DOHH2 (cell line): ENCODE data around the gene SPOCK1.

Experiments used
- H3F3A ChIP-seq: fragments of 200-600 bp; sonication (generic), shearing (Covaris generic); 2 replicates; pipeline ENCODE4 v1.6.0; 2016; ENCODE audit warnings: antibody characterized with exemption, mild to moderate bottlenecking; ENCODE audit not compliant: control insufficient read depth, insufficient read depth
- H3K27ac ChIP-seq: fragments of 200-600 bp; sonication (generic); 2 replicates; pipeline ENCODE4 v1.5.1; 2014; ENCODE audit warnings: low read depth, mild to moderate bottlenecking, low read length, moderate library complexity
- H3K27me3 ChIP-seq: fragments of 200-600 bp; sonication (generic); 2 replicates; pipeline ENCODE4 v1.6.1; 2014; ENCODE audit warnings: mild to moderate bottlenecking, low read length, mixed read lengths; ENCODE audit not compliant: control insufficient read depth
- H3K36me3 ChIP-seq: fragments of 200-600 bp; sonication (generic); 2 replicates; pipeline ENCODE4 v1.6.1; 2014; ENCODE audit warnings: mild to moderate bottlenecking, low read length, moderate library complexity, mixed read lengths; ENCODE audit not compliant: control insufficient read depth
- H3K4me1 ChIP-seq: fragments of 200-600 bp; sonication (generic); 2 replicates; pipeline ENCODE4 v1.6.1; 2014; ENCODE audit warnings: mild to moderate bottlenecking, low read length, mixed read lengths; ENCODE audit not compliant: control insufficient read depth
- H3K4me2 ChIP-seq: fragments of 200-600 bp; sonication (generic); 2 replicates; pipeline ENCODE4 v1.6.0; 2014; ENCODE audit warnings: mild to moderate bottlenecking, low read length, moderate library complexity
- H3K4me3 ChIP-seq: fragments of 200-600 bp; sonication (generic); 2 replicates; pipeline ENCODE4 v1.5.1; 2014; ENCODE audit warnings: mild to moderate bottlenecking, low read length, mixed read lengths
- H3K79me2 ChIP-seq: fragments of 200-600 bp; sonication (generic); 2 replicates; pipeline ENCODE4 v1.6.1; 2014; ENCODE audit warnings: mild to moderate bottlenecking, low read length, mixed read lengths; ENCODE audit not compliant: control insufficient read depth
- H3K9me2 ChIP-seq: fragments of 200-600 bp; sonication (generic); replicated peaks from 2 replicates; pipeline ENCODE4 v1.6.1; 2014; ENCODE audit warnings: mild to moderate bottlenecking, low read length, mixed read lengths; ENCODE audit not compliant: control insufficient read depth
- H3K9me3 ChIP-seq: fragments of 200-600 bp; sonication (generic); 2 replicates; pipeline ENCODE4 v1.6.1; 2014; ENCODE audit warnings: antibody characterized with exemption, low read length, mixed read lengths; ENCODE audit not compliant: control insufficient read depth, insufficient read depth
- H4K20me1 ChIP-seq: fragments of 200-600 bp; sonication (generic); 2 replicates; pipeline ENCODE4 v1.6.0; 2014; ENCODE audit warnings: low read depth, mild to moderate bottlenecking, antibody characterized with exemption, low read length, moderate library complexity; ENCODE audit not compliant: control insufficient read depth, insufficient read depth
- EZH2phosphoT487 ChIP-seq: fragments of 200-600 bp; sonication (generic); IDR thresholded peaks from 2 replicates; pipeline ENCODE4 v1.6.1; 2017; ENCODE audit warnings: borderline replicate concordance, mild to moderate bottlenecking, antibody characterized with exemption, low read length, moderate library complexity, mixed read lengths
- TF ChIP-seq, protein P1 (sequence below): fragments of 200-600 bp; sonication (generic); IDR thresholded peaks from one replicate; pipeline ENCODE4 v1.5.1; 2014; ENCODE audit warnings: antibody characterized with exemption, mild to moderate bottlenecking, low read depth, low read length; ENCODE audit not compliant: poor library complexity, severe bottlenecking

Gene SPOCK1

DNA sequence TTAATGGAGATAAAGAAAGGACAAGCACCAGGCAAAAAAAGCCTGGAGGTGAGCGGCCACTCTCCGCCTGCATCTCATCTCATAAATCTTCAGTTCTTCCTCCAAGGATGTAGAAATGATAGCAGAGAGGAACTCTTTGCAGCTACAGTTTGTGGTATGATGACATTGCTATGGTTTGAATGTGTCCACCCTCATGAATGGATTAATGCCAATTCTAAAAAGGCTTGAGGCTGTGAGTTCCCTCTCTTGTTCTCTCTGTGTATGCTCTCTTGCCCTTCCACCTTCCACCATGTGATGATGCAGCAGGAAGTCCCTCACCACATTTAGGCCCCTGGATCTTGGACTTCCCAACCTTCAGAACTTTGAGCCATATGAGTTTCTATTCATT, 126.4 kb downstream of the SPOCK1 start:
- H4K20me1 ChIP-seq: no peaks in the 10 kb centered on the region
- H3K79me2 ChIP-seq: no peaks in the 10 kb centered on the region
- no peak overlapping the region for H3K4me2 ChIP-seq
- TF ChIP-seq, protein P1, sequence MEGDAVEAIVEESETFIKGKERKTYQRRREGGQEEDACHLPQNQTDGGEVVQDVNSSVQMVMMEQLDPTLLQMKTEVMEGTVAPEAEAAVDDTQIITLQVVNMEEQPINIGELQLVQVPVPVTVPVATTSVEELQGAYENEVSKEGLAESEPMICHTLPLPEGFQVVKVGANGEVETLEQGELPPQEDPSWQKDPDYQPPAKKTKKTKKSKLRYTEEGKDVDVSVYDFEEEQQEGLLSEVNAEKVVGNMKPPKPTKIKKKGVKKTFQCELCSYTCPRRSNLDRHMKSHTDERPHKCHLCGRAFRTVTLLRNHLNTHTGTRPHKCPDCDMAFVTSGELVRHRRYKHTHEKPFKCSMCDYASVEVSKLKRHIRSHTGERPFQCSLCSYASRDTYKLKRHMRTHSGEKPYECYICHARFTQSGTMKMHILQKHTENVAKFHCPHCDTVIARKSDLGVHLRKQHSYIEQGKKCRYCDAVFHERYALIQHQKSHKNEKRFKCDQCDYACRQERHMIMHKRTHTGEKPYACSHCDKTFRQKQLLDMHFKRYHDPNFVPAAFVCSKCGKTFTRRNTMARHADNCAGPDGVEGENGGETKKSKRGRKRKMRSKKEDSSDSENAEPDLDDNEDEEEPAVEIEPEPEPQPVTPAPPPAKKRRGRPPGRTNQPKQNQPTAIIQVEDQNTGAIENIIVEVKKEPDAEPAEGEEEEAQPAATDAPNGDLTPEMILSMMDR: no peak
- no peak for TF ChIP-seq EZH2phosphoT487
- no peaks in the 10 kb centered on the region for H3K4me1 ChIP-seq
- no peaks in the 10 kb centered on the region for H3K9me3 ChIP-seq
- no peaks in the 10 kb centered on the region for H3K27me3 ChIP-seq
- H3K36me3 ChIP-seq: no peaks in the 10 kb centered on the region
- H3K9me2 ChIP-seq: no peaks in the 10 kb centered on the region
- H3F3A ChIP-seq: no peaks in the 10 kb centered on the region
- H3K27ac ChIP-seq: no peak overlapping the region
- H3K4me3 ChIP-seq: no peak overlapping the region

DNA sequence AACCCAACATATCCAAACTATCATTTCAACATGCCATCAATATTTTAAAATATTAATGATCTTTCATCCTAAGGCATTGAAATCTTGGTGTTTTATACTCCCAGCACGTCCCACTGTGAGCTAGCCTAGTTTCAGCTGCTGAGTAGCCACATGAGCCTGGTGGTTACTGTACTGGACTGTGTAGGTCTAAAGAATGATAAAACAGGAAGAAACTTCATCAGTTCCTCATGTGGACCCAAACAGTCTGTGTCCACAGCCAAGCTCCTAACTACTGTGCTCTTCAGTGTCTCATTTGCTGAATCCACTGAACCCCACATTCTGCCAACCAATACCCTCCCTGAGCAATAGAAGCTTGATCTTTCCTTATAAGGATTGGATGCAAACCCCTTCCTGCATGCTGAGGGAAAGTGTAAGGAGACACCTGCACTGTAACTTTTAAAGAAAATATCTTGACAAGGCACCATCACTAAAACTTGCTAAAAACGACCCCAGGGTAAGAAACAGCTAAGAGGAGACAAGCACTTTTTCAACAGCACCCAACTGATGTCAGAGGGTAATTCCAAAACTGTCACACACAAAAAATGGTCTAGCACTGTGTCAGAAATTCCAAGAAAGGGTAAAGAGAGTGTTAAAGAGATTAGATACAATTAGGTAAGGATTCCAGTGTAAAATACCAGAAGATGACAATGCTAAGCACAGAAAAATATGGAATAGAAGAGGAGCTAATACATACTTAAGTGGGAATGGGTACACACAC, 126.9 kb downstream of the SPOCK1 start:
- Histone ChIP-seq H3K4me1 (no peaks in the 10 kb centered on the region), H3K4me2 (no peak overlapping the region), H3K4me3 (no peak overlapping the region), H4K20me1 (no peaks in the 10 kb centered on the region), H3K9me2 (no peaks in the 10 kb centered on the region), H3K36me3 (no peaks in the 10 kb centered on the region), H3K27ac (no peak overlapping the region), H3K79me2 (no peaks in the 10 kb centered on the region), H3F3A (no peaks in the 10 kb centered on the region), H3K9me3 (no peaks in the 10 kb centered on the region), H3K27me3 (no peaks in the 10 kb centered on the region)
- no peak for TF ChIP-seq EZH2phosphoT487
- TF ChIP-seq, protein P1: no peak

DNA sequence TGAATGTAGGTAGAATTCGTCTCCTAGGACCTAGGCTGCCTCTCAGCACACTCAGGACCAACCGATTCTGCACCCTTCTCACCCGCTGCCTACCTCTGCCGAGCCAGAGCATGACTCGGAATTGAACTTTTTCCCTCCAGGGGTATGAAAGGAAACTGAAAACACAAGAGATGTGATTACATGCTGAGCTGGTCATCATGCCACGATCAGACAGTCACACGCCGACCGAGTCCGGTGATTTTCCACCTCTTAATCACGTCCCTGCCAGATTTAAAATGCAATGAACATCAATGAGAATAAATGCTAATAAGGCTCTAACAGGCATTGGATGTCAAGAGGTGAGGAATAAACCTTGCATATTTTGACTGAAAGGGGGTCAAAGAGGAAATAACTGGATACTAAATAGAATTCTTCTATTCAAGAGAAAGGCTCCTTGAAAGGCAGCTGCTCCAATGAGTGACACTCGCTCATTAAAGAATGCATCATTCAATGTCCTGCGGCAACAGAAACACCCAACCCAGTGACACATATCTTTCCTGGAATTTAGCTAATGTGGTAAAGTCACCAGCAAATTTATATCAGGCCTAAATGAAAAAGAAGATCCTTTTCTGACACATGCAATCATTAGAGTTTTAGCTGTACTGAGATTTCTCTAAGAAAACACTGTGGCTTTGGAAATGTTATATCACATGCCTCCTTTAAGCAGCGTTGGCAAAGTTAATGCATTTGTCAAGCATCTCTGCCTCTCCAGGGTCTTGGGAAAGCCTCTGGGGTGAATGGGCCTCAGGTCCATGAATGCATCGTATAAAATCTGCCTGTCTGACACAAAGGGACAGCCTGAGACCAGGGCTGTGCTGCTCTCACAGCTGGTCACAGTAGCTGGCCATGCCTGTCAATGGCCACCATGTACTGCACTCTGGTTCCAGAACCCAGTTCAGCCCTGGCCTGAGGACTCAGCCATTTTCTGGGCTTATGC, 128.7 kb downstream of the SPOCK1 start:
- no peaks in the 10 kb centered on the region for H3F3A ChIP-seq
- no peaks in the 10 kb centered on the region for H3K9me2 ChIP-seq
- H3K4me3 ChIP-seq: no peak overlapping the region
- no peaks in the 10 kb centered on the region for H3K9me3 ChIP-seq
- TF ChIP-seq, protein P1: no peak
- no peak for TF ChIP-seq EZH2phosphoT487
- H3K4me2 ChIP-seq: no peak overlapping the region
- H3K27ac ChIP-seq: no peak overlapping the region
- H3K27me3 ChIP-seq: 0 out of 2 replicates have a peak, but pooled peaks cover 3% of the 10 kb centered on the region
- no peaks in the 10 kb centered on the region for H3K4me1 ChIP-seq
- H4K20me1 ChIP-seq: no peaks in the 10 kb centered on the region
- H3K36me3 ChIP-seq: no peaks in the 10 kb centered on the region
- H3K79me2 ChIP-seq: no peaks in the 10 kb centered on the region
